ENCODE measurements around the gene PKLR.

PKLR gene

DNA sequence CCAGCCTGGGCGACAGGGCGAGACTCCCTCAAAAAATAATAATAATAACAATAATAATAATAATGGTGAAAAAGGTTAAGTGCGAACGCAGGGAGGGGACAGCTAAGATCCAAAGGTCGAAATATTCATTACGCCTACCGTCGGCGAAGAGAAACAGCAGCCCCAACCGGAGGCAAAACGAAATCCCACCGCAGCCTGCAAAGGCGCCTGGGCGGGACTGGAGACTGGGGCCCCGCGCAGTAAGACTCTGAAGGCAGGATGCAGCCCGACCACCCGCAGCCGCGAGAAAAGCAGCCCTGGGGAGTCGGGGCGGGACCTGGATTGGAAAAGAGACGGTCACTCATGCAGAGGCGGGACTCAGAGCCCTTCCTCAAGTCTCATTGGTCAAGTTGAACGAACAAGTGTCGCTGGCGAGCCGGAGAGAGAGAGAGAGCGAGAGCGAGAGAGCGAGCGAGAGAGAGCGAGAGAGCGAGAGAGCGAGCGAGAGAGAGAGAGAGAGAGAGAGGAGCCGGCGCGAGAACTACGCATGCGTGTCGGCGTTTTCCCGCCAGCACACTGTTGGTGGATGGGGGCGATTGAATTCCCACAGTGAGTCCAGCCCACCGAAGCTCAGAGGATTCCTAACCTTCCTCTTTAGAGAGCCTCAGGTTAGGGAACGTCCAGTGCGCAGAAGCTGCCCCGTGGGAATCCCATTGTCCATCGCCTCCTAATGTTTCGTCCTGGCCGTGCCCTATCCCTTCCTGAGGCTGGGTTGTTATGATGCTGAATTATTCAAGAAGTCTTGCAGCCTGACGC lies 56.7 kb downstream of the PKLR start:
- peak; percentile 63; the same call in 1 of the 2 replicates for TF ChIP-seq GATA2 (IDR thresholded peaks at IDR 0.05; ENCODE audit: low read depth, low read length)
- no peak for TF ChIP-seq GATA3 (IDR thresholded peaks at IDR 0.05; ENCODE audit: low read depth, low read length)

GRCh38 chr1:155242805-155243358 lies 58.4 kb downstream of the PKLR start:
- TF ChIP-seq GATA2 (IDR thresholded peaks at IDR 0.05; ENCODE audit: low read depth, low read length) (no peak), GATA3 (IDR thresholded peaks at IDR 0.05; ENCODE audit: low read depth, low read length) (no peak)

- TF ChIP-seq GATA2 (IDR thresholded peaks at IDR 0.05; ENCODE audit: low read depth, low read length): no peak
- no peak for TF ChIP-seq GATA3 (IDR thresholded peaks at IDR 0.05; ENCODE audit: low read depth, low read length)
Observed at GRCh38 chr1:155241841-155242264, 59.4 kb downstream of the PKLR start.

GRCh38 chr1:155241069-155241679 lies 60.1 kb downstream of the PKLR start:
- TF ChIP-seq GATA3 (IDR thresholded peaks at IDR 0.05; ENCODE audit: low read depth, low read length) (no peak), GATA2 (IDR thresholded peaks at IDR 0.05; ENCODE audit: low read depth, low read length) (no peak)
